ENCODE data around the gene RAB10.
"Not testable (repeated sequence)": the region's sequence is repeated elsewhere in the genome, so short reads cannot be mapped to it uniquely, and the experiment has no call there.

RAB10 gene

DNA sequence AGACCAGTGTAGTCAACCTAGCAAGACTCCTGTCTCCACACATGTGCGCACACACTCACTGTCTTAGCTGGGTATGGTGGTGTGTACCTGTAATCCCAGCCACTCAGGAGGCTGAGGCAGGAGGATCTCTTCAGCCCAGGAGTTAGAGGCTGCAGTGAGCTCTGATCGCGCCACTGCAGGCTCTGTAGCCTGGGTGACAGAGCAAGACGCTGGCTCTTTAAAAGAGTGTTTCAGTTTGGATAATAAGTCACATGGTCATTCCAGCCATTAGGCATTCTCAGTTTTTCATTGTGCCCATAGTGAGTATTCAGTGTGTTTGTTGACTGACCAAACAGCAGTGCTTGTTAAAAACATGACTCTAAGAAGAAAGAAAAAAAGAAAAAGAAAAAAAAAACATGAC lies 31.0 kb downstream of the RAB10 start:
- no peak for DNase-seq

- DNase-seq = no peak
These were observed 33.5 kb downstream of the RAB10 start for GRCh38 chr2:26067186-26067974.

- no peak for DNase-seq
These were observed 34.2 kb downstream of the RAB10 start for GRCh38 chr2:26067980-26068507.

DNA sequence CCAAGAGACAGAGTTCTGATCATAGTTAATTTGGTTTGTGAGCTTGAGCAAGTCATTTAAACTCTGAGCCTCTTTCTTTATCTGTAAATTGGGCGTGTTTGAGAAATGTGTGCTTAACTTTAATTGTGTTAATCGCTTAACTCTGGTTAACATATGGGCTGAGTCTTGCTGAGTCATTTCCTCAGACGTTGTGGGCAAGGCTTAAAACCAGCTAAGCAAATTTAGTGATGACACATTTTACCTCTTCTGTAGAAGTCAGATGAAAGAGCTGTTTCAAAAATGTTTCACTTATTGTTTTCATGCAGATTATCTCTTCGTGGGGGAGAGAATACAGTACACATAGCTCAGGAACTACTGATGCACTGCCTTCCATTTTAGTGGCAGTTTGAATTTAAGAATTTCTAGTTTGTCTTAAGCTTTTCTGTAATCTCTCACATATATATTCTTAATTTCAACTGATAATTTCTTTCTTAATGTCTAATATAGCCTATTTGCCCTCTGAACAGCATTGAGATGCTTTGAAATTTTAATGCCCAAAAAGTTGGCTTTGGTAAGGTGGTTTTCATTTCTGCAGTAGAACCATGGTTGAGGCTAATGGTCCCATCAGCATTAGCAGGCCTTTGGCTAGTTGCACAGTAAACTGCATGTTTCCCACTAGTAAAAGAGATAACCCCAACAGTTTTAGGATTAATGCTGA lies 34.9 kb downstream of the RAB10 start:
- peak; percentile 77 to 79 for DNase-seq

DNA sequence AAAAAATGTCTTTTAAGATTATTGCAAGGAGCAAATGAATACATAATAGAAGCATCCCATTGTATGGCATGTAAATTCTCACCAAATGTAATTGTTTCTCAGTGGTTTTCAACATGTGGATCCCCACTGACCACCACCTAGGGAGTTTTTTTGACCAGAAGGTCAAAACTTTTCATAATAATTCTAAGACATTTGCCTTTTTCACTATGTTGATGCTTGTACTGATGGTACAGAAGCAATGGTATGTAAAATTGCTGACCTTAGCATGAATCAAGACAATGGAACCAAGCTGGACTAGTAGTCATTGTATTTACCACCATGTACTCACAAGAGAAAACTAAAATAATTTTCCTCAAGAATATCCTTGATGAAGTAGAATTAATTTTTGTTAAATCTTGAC lies 36.8 kb downstream of the RAB10 start:
- no peak for DNase-seq

GRCh38 chr2:26072925-26073768 lies 39.3 kb downstream of the RAB10 start:
- DNase-seq = no peak

DNA sequence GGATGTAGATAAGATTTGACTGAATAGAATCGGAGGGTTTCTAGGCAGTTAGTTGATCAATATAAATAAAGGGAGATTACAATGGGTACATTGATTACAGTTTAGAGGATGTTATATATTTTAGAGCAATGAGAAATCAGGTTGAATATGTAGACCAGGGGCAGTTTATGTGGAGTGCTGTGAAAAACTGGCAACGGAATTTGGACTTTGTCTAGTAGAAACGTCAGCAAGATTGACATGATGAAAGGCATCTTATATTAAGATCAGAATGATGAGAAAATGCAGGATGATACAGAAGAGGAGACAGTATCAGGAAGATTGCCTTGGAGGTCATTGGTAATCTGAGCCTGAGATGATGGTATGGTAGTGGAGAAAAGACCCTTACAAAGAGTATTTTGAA lies 39.9 kb downstream of the RAB10 start:
- no peak for DNase-seq

DNA sequence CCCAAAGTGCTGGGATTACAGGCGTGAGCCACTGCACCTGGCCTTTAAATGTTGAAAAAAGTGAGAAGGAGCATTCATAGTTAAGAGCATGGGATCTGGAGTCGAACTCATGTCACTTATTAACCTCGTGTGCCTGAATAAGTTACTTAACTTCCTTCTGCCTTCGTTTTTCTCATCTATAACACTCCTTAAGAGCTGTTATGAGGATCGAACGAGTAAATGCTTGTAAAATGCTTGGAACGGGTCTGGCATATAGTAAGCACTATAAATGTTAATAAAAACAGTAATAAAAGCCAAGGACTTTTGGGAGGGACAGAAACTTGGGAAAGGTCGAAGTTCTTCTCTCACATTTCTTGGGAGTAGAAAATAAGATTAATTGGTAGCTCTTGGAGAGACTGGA lies 40.8 kb downstream of the RAB10 start:
- no peak for DNase-seq

GRCh38 chr2:26075173-26075572 lies 41.3 kb downstream of the RAB10 start:
- no peak for DNase-seq

- DNase-seq = no peak
These were observed 42.2 kb downstream of the RAB10 start for GRCh38 chr2:26076001-26076587.

DNA sequence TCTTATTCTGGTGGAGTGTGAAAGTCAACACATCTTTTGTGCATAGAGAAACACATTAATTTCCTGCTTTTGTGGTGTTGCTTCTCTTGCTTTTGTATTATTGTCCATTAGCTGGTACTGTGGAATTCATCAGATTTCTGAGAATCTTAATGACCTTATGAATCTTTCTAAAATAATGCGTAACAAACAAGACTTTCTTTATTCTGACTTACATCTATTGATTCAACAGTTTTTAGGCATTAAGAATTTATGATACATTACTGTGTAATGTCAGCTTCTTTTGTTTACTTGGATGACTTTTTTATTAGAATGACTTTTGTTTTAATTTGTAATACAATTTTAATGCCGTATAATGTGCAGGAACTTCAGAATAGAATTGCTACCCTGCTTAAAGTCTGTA lies 43.4 kb downstream of the RAB10 start:
- DNase-seq = no peak

GRCh38 chr2:26078939-26079338 lies 45.1 kb downstream of the RAB10 start:
- DNase-seq = no peak

DNA sequence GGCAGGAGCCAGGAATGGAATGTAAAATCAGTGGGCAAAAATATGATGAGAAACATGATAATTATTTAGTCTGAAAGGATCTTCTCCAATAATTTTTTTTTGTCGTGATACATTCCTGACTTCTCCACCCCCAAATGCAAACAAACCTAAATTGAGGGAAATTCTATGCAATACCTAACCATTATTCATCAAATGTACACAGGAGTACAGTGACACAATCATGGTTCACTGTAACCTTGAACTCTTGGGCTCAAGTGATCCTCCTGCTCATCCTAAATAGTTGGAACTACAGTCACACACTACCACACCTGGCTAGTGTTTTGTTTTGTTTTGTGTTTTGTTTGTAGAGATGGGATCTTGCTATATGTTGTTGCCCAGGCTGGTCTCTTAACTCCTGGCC lies 46.5 kb downstream of the RAB10 start:
- DNase-seq = no peak

GRCh38 chr2:26080925-26081324 lies 47.0 kb downstream of the RAB10 start:
- DNase-seq = not testable (repeated sequence)

DNA sequence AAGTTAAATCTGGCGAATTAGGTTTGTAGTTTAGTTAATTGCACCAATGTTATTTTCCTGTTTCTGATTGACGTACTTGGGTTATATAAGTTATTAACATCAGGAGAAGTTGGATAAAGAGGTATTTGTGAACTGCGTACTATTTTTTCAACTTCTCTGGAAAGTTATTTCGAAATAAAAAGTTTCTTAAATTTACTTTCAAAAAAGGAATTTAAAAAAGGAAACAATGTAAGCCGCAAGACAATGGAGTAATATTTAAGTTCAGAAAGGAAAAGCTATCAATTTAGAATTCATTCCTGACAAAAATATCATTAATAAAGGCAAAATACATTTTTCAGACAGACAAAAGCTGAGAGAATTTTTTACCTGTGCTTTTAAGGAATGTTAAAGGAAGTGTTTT lies 47.7 kb downstream of the RAB10 start:
- DNase-seq = no peak

- no peak for DNase-seq
These were observed 52.3 kb downstream of the RAB10 start for GRCh38 chr2:26086155-26086637.

GRCh38 chr2:26086779-26087178 lies 52.9 kb downstream of the RAB10 start:
- no peak for DNase-seq

DNA sequence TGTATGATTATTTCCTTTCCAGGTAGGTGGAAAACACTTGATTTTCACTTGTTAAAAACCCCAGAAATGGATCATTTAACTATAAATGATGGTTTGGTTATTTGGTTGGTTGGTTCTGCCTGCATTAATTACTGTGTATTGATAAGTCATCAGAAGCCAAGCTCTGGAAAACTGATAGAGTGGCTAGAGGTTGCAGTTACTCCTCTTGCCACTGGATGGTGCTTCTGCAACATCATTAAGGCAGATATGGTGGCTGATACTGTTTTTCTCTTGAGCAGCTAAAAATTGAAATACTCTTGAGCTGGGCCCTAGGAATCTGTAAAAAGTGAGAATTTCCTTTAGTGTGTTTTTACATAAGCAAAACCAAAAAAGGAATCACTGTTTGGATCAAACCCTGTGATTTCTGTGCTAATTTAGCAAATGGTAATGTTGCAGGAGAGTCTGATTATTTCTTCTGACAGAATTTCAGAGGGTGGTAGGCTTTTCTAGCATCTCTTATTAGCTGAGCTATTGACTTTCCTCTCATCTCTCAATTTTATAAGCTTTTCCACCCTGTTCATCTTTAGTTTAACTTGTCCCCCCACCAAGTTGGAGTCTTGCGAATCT lies 54.3 kb downstream of the RAB10 start:
- peak; percentile 34 to 38 for DNase-seq

- not testable (repeated sequence) for DNase-seq
These were observed 55.0 kb downstream of the RAB10 start for GRCh38 chr2:26088931-26089330.

GRCh38 chr2:26089337-26089736 lies 55.5 kb downstream of the RAB10 start:
- no peak for DNase-seq

- no peak for DNase-seq
These were observed 61.9 kb downstream of the RAB10 start for GRCh38 chr2:26095758-26096157.

GRCh38 chr2:26099933-26100332 lies 66.0 kb downstream of the RAB10 start:
- no peak for DNase-seq
